Measurements from ENCODE around the gene NWD2. TPM values are rescaled to one million over a fixed set of nuclear protein-coding genes. Genes with fewer than 3 reads are reported as not detected.
A peak's percentile ranks its signal among the peaks of the same experiment; 100 is the strongest.
"Not testable (repeated sequence)": the region's sequence is repeated elsewhere in the genome, so short reads cannot be mapped to it uniquely, and the experiment has no call there.

Gene NWD2
- polyA plus RNA-seq, 3 donors from 2014 or later, result not detected

GRCh38 chr4:37389967-37390580 is 145.5 kb downstream of the NWD2 start:
- no peaks in the 10 kb centered on the region for H3K9me3 Mint-ChIP-seq
- H3K4me3 Mint-ChIP-seq, result no peak overlapping the region
- H3K4me1 Mint-ChIP-seq, result no peaks in the 10 kb centered on the region
- peak; percentile 0 to 3 (median 1) for DNase-seq
- no peak overlapping the region for H3K27ac Mint-ChIP-seq
- H3K27me3 Mint-ChIP-seq (ENCODE audit: low read depth in 3 of 3), result peaks cover 0 to 3% (median 1%) of the 10 kb centered on the region in 3 donors
- H3K36me3 Mint-ChIP-seq, result no peaks in the 10 kb centered on the region

- no peaks in the 10 kb centered on the region for H3K36me3 Mint-ChIP-seq
- no peak overlapping the region for H3K4me3 Mint-ChIP-seq
- peaks cover 1 to 3% (median 1%) of the 10 kb centered on the region in 3 donors for H3K27me3 Mint-ChIP-seq (ENCODE audit: low read depth in 3 of 3)
- H3K4me1 Mint-ChIP-seq, result no peaks in the 10 kb centered on the region
- no peak overlapping the region for H3K27ac Mint-ChIP-seq
- H3K9me3 Mint-ChIP-seq, result peaks cover 0 to 3% (median 0%) of the 10 kb centered on the region in 6 donors
- no peak for DNase-seq
Observed at GRCh38 chr4:37392521-37393255, 148.1 kb downstream of the NWD2 start.

DNA sequence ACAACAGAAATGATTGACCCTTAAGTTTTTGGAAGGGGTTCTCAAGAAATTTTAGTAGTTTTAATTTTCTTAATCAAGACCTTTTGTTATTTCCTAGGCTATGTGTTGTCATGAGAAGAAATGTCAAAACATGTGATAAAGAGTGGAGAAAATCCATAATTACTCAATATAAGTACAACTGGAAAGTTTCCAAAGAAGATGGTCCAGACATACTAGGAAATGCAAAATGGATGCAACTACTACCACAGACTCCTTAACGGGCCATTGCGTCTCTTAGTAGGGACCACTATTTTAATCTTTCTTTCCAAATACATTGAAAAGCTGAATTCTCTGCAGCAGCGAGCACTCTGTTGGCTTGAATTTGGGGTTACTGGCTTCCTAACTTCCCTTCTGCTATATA is 148.8 kb downstream of the NWD2 start:
- Mint-ChIP-seq H3K4me1 (no peaks in the 10 kb centered on the region), H3K36me3 (no peaks in the 10 kb centered on the region), H3K9me3 (peaks cover 0 to 3% (median 0%) of the 10 kb centered on the region in 6 donors), H3K27me3 (ENCODE audit: low read depth in 3 of 3) (peaks cover 1 to 4% (median 3%) of the 10 kb centered on the region in 3 donors), H3K27ac (no peak overlapping the region), H3K4me3 (no peak overlapping the region)
- DNase-seq, result no peak

DNA sequence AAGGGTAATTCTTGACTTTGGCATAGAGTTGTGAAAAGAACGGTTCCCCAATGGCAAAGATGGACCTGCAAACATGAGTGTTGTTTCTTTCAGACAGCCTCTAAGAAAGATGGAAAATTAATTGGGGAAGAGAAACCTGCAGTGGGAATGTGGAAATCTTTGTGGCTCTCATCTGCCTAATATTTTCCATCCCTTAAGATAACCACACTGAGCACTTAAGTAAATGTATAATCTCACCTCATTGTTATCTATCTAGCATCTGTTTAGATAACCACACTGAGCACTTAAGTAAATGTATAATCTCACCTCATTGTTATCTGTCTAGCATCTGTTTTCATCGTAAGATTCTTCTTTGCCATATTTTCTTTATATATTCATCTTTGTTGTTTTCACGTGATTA is 149.3 kb downstream of the NWD2 start:
- Mint-ChIP-seq H3K27ac (no peak overlapping the region), H3K36me3 (no peaks in the 10 kb centered on the region), H3K27me3 (ENCODE audit: low read depth in 3 of 3) (peaks cover 1 to 4% (median 3%) of the 10 kb centered on the region in 3 donors), H3K9me3 (peaks cover 0 to 3% (median 0%) of the 10 kb centered on the region in 6 donors), H3K4me1 (no peaks in the 10 kb centered on the region), H3K4me3 (no peak overlapping the region)
- DNase-seq, result no peak

GRCh38 chr4:37397505-37397904 is 153.0 kb downstream of the NWD2 start:
- H3K27ac Mint-ChIP-seq, result no peak overlapping the region
- no peak overlapping the region for H3K4me3 Mint-ChIP-seq
- no peaks in the 10 kb centered on the region for H3K4me1 Mint-ChIP-seq
- peaks cover 0 to 4% (median 0%) of the 10 kb centered on the region in 6 donors for H3K9me3 Mint-ChIP-seq
- H3K36me3 Mint-ChIP-seq, result no peaks in the 10 kb centered on the region
- no peak for DNase-seq
- H3K27me3 Mint-ChIP-seq (ENCODE audit: low read depth in 3 of 3), result peaks cover 0 to 4% (median 0%) of the 10 kb centered on the region in 3 donors

DNA sequence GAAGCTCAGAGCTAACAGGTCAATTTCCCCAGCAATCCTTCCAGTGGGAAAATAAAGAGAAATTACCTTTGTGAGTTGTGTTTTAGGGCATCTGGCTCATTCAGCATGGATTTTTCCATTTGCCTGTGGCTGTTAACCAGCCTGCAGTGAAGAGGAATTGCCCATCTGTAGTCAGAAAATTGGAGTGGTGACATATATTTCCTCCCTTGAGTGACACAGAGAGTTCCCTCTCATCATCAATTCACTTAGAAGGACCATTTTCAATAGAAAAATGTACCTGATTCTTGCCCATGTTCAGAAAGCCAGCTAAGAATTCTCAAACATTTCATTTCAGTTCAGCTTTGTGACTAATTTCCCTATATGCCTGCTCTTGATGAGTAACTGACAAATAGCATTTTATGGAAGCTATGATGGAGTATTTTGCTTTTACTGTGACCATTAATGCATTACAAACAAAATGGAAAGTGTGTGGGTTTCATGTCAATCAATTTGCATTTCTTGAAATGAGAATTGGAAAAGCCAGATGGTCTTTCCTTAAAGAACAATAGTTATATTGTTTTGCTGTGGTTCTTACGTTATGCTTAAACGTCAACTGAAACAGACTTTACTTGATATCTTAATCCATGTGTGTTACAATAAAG is 155.8 kb downstream of the NWD2 start:
- no peak overlapping the region for H3K4me3 Mint-ChIP-seq
- DNase-seq, result no peak
- H3K36me3 Mint-ChIP-seq, result no peaks in the 10 kb centered on the region
- H3K9me3 Mint-ChIP-seq, result peaks cover 0 to 7% (median 0%) of the 10 kb centered on the region in 6 donors
- H3K27me3 Mint-ChIP-seq (ENCODE audit: low read depth in 3 of 3), result peaks cover 0 to 6% (median 0%) of the 10 kb centered on the region in 3 donors
- H3K27ac Mint-ChIP-seq, result no peak overlapping the region
- no peaks in the 10 kb centered on the region for H3K4me1 Mint-ChIP-seq

DNA sequence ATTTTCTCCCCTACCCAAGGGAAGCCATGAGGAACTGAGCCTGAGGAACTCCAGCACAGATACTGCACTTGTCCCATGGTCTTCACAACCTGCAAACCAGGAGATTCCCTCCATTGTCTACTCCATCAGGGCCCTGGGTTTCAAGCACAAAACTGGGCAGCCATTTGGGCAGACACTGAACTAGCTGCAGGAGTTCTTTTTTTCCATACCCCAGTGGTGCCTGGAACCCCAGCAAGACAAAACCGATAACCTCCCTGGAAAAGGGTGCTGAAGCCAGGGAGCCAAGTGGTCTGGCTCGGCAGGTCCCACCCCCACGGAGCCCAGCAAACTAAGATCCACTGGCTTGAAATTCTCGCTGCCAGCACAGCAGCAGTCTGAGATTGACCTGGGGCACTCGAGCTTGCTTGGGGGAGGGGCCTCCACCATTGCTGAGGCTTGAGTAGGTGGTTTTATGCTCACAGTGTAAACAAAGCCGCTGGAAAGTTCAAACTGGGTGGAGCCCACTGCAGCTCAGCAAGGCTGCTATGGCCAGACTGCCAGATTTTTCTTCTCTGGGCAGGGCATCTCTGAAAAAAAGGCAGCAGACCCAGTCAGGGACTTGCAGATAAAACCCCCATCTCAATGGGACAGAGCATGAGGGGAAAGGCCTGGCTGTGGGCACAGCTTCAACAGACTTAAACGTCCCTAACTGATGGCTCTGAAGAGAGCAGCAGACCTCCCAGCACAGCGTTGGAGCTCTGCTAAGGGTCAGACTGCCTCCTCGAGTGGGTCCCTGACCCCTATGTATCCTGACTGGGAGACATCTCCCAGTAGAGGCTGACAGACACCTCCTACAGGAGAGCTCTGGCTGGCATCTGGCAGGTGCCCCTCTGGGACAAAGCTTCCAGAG is 163.6 kb downstream of the NWD2 start:
- not testable (repeated sequence) for DNase-seq; H3K4me1 Mint-ChIP-seq; H3K36me3 Mint-ChIP-seq; H3K27ac Mint-ChIP-seq; H3K9me3 Mint-ChIP-seq; H3K27me3 Mint-ChIP-seq (ENCODE audit: low read depth in 3 of 3); H3K4me3 Mint-ChIP-seq

DNA sequence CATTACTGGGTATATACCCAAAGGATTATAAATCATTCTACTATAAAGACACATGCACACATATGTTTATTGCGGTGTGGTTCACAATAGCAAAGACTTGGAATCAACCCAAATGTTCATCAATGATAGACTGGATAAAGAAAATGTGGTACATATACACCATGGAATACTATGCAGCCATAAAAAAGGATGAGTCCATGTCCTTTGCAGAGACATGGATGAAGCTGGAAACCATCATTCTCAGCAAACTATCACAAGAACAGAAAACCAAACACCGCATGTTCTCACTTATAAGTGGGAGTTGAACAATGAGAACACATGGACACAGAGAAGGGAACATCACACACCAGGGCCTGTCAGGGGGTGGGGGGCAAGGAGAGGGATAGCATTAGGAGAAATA is 169.1 kb downstream of the NWD2 start:
- not testable (repeated sequence) for DNase-seq; H3K27ac Mint-ChIP-seq; H3K27me3 Mint-ChIP-seq (ENCODE audit: low read depth in 3 of 3); H3K36me3 Mint-ChIP-seq; H3K4me3 Mint-ChIP-seq; H3K4me1 Mint-ChIP-seq; H3K9me3 Mint-ChIP-seq

GRCh38 chr4:37415845-37416369 is 171.4 kb downstream of the NWD2 start:
- no peak overlapping the region for H3K4me3 Mint-ChIP-seq
- no peak for DNase-seq
- no peak overlapping the region for H3K27ac Mint-ChIP-seq
- H3K27me3 Mint-ChIP-seq (ENCODE audit: low read depth in 3 of 3), result peaks cover under 1 to 4% (median 2%) of the 10 kb centered on the region in 3 donors
- peaks cover 0 to 11% (median 2%) of the 10 kb centered on the region in 6 donors for H3K9me3 Mint-ChIP-seq
- H3K4me1 Mint-ChIP-seq, result no peaks in the 10 kb centered on the region
- H3K36me3 Mint-ChIP-seq, result no peaks in the 10 kb centered on the region

DNA sequence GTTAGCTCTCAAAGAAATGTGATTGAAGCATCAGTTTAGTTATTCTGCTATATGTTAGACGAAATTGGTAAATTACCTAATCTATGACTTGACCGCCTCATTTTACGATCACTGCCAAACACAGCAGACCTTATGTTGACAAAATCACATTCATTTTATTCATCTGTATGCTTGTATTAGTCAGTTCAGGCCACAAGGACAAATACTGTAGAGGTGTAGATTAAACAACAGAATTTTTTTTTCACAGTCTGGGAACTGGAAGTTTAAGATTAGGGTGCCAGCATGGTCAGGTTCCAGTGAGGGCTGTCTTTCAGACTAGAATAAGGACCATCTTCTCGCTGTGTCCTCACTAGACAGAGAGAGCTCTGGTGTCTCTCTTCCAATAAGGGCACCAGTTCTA is 177.1 kb downstream of the NWD2 start:
- no peak overlapping the region for H3K27ac Mint-ChIP-seq
- peaks cover 2 to 5% (median 2%) of the 10 kb centered on the region in 3 donors for H3K27me3 Mint-ChIP-seq (ENCODE audit: low read depth in 3 of 3)
- no peak overlapping the region for H3K4me3 Mint-ChIP-seq
- no peaks in the 10 kb centered on the region for H3K36me3 Mint-ChIP-seq
- no peaks in the 10 kb centered on the region for H3K4me1 Mint-ChIP-seq
- peaks cover 0 to 9% (median under 1%) of the 10 kb centered on the region in 6 donors for H3K9me3 Mint-ChIP-seq
- DNase-seq, result no peak

DNA sequence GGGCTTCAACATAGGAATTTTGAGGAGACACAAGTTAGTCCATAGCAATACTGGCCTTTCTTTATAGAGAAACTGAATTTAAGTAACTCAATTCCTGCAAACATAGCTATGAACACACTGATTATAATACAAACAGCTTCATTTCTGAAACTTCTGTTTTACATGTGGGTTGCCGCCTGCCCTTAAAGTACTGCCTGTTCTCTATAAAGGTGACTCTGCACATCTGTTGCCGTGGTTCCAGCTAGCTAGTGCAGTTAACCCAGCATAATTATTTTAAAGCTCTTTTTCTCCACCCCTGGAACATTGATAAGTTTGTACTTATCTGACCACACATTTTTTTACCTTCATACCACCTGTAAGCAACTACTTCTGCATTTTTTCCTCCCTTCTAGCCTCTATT is 177.6 kb downstream of the NWD2 start:
- Mint-ChIP-seq H3K4me1 (no peaks in the 10 kb centered on the region), H3K4me3 (no peak overlapping the region), H3K27me3 (ENCODE audit: low read depth in 3 of 3) (peaks cover 2 to 5% (median 2%) of the 10 kb centered on the region in 3 donors), H3K36me3 (no peaks in the 10 kb centered on the region), H3K9me3 (peaks cover 0 to 8% (median under 1%) of the 10 kb centered on the region in 6 donors), H3K27ac (no peak overlapping the region)
- DNase-seq, result no peak

DNA sequence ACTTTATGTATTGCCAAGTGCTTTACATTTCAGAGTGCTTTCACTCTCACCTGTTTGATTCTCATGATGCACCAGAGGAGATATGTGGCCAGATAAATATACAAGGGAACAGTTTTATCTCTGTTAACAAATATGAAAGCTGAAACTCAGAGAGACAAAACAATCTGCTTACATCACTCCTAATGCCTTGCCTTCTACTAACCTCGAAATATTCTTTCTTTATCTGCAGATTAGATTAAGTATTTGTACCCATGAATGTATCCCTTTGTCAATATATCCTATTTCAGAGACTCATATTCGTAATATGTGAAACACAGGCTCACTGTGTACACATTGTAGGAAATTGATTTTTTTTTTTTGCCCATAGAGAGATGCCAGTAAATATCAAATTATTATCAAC is 178.1 kb downstream of the NWD2 start:
- H3K27ac Mint-ChIP-seq, result no peak overlapping the region
- H3K9me3 Mint-ChIP-seq, result peaks cover 0 to 8% (median under 1%) of the 10 kb centered on the region in 6 donors
- no peak overlapping the region for H3K4me3 Mint-ChIP-seq
- H3K36me3 Mint-ChIP-seq, result no peaks in the 10 kb centered on the region
- H3K4me1 Mint-ChIP-seq, result no peaks in the 10 kb centered on the region
- peaks cover 2 to 5% (median 2%) of the 10 kb centered on the region in 3 donors for H3K27me3 Mint-ChIP-seq (ENCODE audit: low read depth in 3 of 3)
- no peak for DNase-seq

GRCh38 chr4:37423310-37423709 is 178.8 kb downstream of the NWD2 start:
- Mint-ChIP-seq H3K27me3 (ENCODE audit: low read depth in 3 of 3) (peaks cover 2 to 5% (median 2%) of the 10 kb centered on the region in 3 donors), H3K27ac (no peak overlapping the region), H3K4me3 (no peak overlapping the region), H3K4me1 (no peaks in the 10 kb centered on the region), H3K9me3 (peaks cover 0 to 8% (median under 1%) of the 10 kb centered on the region in 6 donors), H3K36me3 (no peaks in the 10 kb centered on the region)
- no peak for DNase-seq

All from immature natural killer cell (primary cell).